ENCODE data around the gene TRERF1. TPM values are rescaled to one million over a fixed set of nuclear protein-coding genes. Genes with fewer than 3 reads are reported as not detected.

Gene TRERF1
- polyA plus RNA-seq, 1 of the 3 experiments (the other 2 are of a cell fraction), result 3.6 TPM

- CTCF ChIA-PET, result no interaction called here
- Histone ChIP-seq H2AFZ (ENCODE audit: low read depth) (no peak overlapping the region), H3K4me3 (ENCODE audit: low read depth in 2 of 2, low read length in 1 of 2) (no peak overlapping the region), H3K79me2 (ENCODE audit: insufficient read depth) (no peaks in the 10 kb centered on the region), H3K36me3 (replicated peaks in 1 of 2; ENCODE audit: control insufficient read depth in 1 of 2, insufficient read depth in 2 of 2, low read length in 1 of 2) (no peaks in the 10 kb centered on the region), H4K20me1 (ENCODE audit: insufficient read depth) (no peaks in the 10 kb centered on the region), H3K9me3 (no peaks in the 10 kb centered on the region), H3F3A (replicated peaks; ENCODE audit: insufficient read depth) (no peaks in the 10 kb centered on the region), H3K9ac (no peak overlapping the region), H3K9me2 (no peaks in the 10 kb centered on the region), H3K4me1 (ENCODE audit: control insufficient read depth in 1 of 2, insufficient read depth in 2 of 2, low read depth in 1 of 2, low read length in 1 of 2) (peaks cover 4 to 6% of the 10 kb centered on the region in 2 experiments; a peak in 2 of 4 replicates), H3K27ac (ENCODE audit: low read depth in 2 of 2, low read length in 1 of 2) (no peak overlapping the region), H3K4me2 (no peak overlapping the region), H3K27me3 (ENCODE audit: insufficient read depth) (no peaks in the 10 kb centered on the region)
- TF ChIP-seq SIN3A (IDR thresholded peaks at IDR 0.05; ENCODE audit: borderline replicate concordance, low read depth, low read length) (no peak), CTCF (IDR thresholded peaks at IDR 0.05) (no peak), ELF1 (IDR thresholded peaks at IDR 0.05) (no peak), GABPA (IDR thresholded peaks at IDR 0.05; ENCODE audit: low read depth) (no peak), TAF1 (IDR thresholded peaks at IDR 0.05; ENCODE audit: borderline replicate concordance, low read depth, low read length) (no peak), YY1 (IDR thresholded peaks at IDR 0.05; ENCODE audit: low read depth) (no peak), FOXJ3 (CRISPR knock-in tag; IDR thresholded peaks at IDR 0.05) (no peak), NFIC (IDR thresholded peaks at IDR 0.05; ENCODE audit: borderline replicate concordance) (no peak), TCF12 (IDR thresholded peaks at IDR 0.05) (no peak), MAX (IDR thresholded peaks at IDR 0.05; ENCODE audit: low read depth) (no peak), NRF1 (IDR thresholded peaks at IDR 0.05; ENCODE audit: low read depth, low read length) (no peak)
- WGBS (ENCODE audit: low lambda C conversion rate), result 94% methylated on average over 6 of the region's 6 CpGs
- no peak for DNase-seq
- POLR2A ChIA-PET, result no interaction called here
These were observed 176.8 kb downstream of the TRERF1 start for GRCh38 chr6:42274898-42275297.

GRCh38 chr6:42271834-42272805 lies 179.6 kb downstream of the TRERF1 start:
- Histone ChIP-seq H3K27me3 (ENCODE audit: insufficient read depth) (no peaks in the 10 kb centered on the region), H3K4me1 (ENCODE audit: control insufficient read depth in 1 of 2, insufficient read depth in 2 of 2, low read depth in 1 of 2, low read length in 1 of 2) (no peaks in the 10 kb centered on the region), H4K20me1 (ENCODE audit: insufficient read depth) (no peaks in the 10 kb centered on the region), H3K79me2 (ENCODE audit: insufficient read depth) (no peaks in the 10 kb centered on the region), H3K4me3 (ENCODE audit: low read depth in 2 of 2, low read length in 1 of 2) (no peak overlapping the region), H3K27ac (ENCODE audit: low read depth in 2 of 2, low read length in 1 of 2) (no peak overlapping the region), H3K36me3 (replicated peaks in 1 of 2; ENCODE audit: control insufficient read depth in 1 of 2, insufficient read depth in 2 of 2, low read length in 1 of 2) (peaks cover 0 to 6% of the 10 kb centered on the region in 2 experiments), H2AFZ (ENCODE audit: low read depth) (no peak overlapping the region), H3K9ac (no peak overlapping the region), H3K9me2 (no peaks in the 10 kb centered on the region), H3F3A (replicated peaks; ENCODE audit: insufficient read depth) (no peaks in the 10 kb centered on the region), H3K9me3 (no peaks in the 10 kb centered on the region), H3K4me2 (no peak overlapping the region)
- ChIA-PET POLR2A (no interaction called here), CTCF (no interaction called here)
- TF ChIP-seq TCF12 (IDR thresholded peaks at IDR 0.05) (peak; percentile 17; the same call in 1 of the 2 replicates), SIN3A (IDR thresholded peaks at IDR 0.05; ENCODE audit: borderline replicate concordance, low read depth, low read length) (no peak)
- DNase-seq, result no peak
- WGBS (ENCODE audit: low lambda C conversion rate), result 96% methylated on average over 7 of the region's 7 CpGs

All from SK-N-SH (cell line).